Mesothelial cell of epicardium (in vitro differentiated cells): ENCODE measurements around the gene RPS2. TPM values are rescaled to one million over a fixed set of nuclear protein-coding genes. Genes with fewer than 3 reads are reported as not detected.
A peak's percentile ranks its signal among the peaks of the same experiment; 100 is the strongest.

Source experiments
- DNase-seq, 2 experiments: peaks; one replicate each; pipeline ENCODE4 v3.0.0; 2021; ENCODE audit warnings: low spot score in 2 of 2; ENCODE audit not compliant: unreplicated experiment in 2 of 2
- H3K27ac Mint-ChIP-seq: 2 replicates; pipeline ENCODE4 v1.8.0; 2021; ENCODE audit warnings: mixed read lengths
- H3K27me3 Mint-ChIP-seq: 2 replicates; pipeline ENCODE4 v1.8.0; 2021; ENCODE audit warnings: low read depth, mixed read lengths
- H3K36me3 Mint-ChIP-seq: 2 replicates; pipeline ENCODE4 v1.8.0; 2021; ENCODE audit warnings: mixed read lengths
- H3K4me1 Mint-ChIP-seq: 2 replicates; pipeline ENCODE4 v1.8.0; 2021; ENCODE audit warnings: mixed read lengths
- H3K4me3 Mint-ChIP-seq: 2 replicates; pipeline ENCODE4 v1.8.0; 2021; ENCODE audit warnings: mild to moderate bottlenecking, moderate library complexity, mixed read lengths
- H3K9me3 Mint-ChIP-seq: 2 replicates; pipeline ENCODE4 v1.8.0; 2021; ENCODE audit warnings: mixed read lengths
- total RNA-seq: library from RNA; stranded (reverse); gene quantifications from 3 replicates; pipeline ENCODE4 v1.2.1, GENCODE V29; 2021
- TF ChIP-seq, protein P1 (sequence below): fragments of 200-600 bp; sonication (generic); IDR thresholded peaks from one replicate; pipeline ENCODE4 v1.5.0; 2021; ENCODE audit warnings: antibody characterized with exemption; ENCODE audit not compliant: unreplicated experiment

Gene RPS2
- total RNA-seq, 1 donor from 2014 or later, result 2,265 TPM

DNA sequence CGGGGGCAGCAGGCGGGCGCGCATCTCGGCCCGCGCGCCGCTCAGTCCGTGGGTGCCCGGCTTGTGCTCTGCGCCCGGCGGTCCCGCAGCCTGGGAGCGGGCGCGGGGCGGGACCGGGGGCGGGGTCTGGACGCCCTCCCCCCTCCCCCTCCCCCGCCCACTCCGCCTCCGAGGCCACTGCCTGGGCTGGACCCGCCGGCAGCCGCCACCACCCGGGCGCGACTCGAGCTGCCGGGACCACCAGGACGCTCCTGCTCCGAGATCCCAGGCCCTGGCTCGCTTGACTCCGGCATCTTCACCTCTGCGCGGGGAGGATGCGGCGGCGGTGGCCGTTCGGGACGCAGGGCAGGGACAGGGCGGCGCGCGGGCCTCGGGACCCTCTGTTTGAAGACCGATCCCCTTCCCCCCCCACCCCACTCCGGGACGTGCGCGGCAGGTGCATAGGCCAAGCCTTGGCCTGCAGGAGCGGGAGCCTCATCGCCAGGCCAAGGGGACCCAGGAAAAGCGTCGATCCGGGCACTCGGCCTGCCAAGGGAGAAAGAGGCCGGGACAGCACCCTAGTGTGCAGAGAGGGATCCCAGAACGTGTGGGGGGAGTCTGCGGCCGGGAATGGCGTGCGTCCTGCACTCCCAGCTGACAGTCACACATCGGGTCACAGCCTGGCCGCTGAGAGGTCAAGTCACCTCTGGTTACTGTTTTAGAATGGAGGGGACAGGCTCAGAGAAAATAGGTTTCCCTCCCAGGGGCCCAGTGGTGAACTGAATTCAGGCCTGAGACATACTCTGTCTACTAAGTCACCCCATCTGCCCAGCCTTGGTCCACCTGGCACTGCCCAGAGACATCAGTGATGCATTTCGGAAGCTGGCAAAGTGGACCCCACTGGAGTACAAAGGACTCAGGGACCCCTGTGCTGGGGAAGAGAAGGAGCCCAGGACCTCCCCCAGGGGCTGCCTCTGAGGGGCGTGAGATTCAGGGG, 46.0 kb downstream of the RPS2 start, which contains the start of gene HS3ST6:
Gene HS3ST6 (minus strand): TSS at position 65 of the 976 bp plus-strand sequence. CDS start 92 bp downstream, outside the sequence.
- H3K4me1 Mint-ChIP-seq, result peaks cover 15% of the 10 kb centered on the region
- H3K27me3 Mint-ChIP-seq, result peaks cover 90% of the 10 kb centered on the region
- no peak for DNase-seq
- no peaks in the 10 kb centered on the region for H3K36me3 Mint-ChIP-seq
- TF ChIP-seq, protein P1, sequence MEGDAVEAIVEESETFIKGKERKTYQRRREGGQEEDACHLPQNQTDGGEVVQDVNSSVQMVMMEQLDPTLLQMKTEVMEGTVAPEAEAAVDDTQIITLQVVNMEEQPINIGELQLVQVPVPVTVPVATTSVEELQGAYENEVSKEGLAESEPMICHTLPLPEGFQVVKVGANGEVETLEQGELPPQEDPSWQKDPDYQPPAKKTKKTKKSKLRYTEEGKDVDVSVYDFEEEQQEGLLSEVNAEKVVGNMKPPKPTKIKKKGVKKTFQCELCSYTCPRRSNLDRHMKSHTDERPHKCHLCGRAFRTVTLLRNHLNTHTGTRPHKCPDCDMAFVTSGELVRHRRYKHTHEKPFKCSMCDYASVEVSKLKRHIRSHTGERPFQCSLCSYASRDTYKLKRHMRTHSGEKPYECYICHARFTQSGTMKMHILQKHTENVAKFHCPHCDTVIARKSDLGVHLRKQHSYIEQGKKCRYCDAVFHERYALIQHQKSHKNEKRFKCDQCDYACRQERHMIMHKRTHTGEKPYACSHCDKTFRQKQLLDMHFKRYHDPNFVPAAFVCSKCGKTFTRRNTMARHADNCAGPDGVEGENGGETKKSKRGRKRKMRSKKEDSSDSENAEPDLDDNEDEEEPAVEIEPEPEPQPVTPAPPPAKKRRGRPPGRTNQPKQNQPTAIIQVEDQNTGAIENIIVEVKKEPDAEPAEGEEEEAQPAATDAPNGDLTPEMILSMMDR, result no peak
- no peaks in the 10 kb centered on the region for H3K9me3 Mint-ChIP-seq
- peak within 1 kb of the TSS; percentile 15 for H3K4me3 Mint-ChIP-seq
- no peak within 1 kb of the TSS for H3K27ac Mint-ChIP-seq

DNA sequence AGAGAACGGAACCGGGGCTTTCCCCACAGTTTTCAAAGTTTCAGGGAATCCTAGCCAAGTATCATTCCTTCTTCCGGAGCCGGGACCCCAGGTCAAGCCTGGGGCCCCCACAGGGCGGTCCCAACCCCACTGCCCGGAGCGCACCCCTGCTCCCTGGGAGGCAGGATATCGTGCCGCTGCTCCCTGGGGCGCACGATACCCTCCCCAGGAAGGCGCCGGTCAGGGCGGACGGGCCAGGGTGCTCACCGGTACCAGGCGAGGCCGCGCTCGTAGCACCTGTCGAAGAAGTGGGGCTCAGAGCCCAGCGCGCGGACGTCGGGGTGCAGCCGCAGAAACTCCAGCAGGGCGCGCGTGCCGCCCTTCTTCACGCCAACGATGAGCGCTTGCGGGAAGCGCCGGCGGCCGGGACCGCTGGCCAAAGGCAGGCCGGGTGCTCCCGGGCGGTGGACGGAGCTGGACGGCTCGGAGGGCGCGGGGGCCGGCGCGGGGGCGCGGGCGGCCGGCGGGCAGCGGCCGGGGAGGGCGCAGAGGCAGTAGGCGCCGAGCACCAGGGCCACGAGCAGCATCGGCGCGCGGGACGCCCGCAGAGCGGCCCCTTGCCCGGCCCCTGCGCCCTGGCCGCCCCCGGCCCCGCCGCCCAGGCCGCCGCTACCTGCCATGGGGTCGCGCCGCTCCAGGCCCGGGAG, 46.8 kb downstream of the RPS2 start:
- DNase-seq, result no peak
- Mint-ChIP-seq H3K27me3 (peaks cover 83% of the 10 kb centered on the region), H3K27ac (no peak overlapping the region), H3K4me3 (no peak overlapping the region), H3K4me1 (peaks cover 8% of the 10 kb centered on the region), H3K9me3 (no peaks in the 10 kb centered on the region), H3K36me3 (no peaks in the 10 kb centered on the region)
- TF ChIP-seq, protein P1, result no peak

DNA sequence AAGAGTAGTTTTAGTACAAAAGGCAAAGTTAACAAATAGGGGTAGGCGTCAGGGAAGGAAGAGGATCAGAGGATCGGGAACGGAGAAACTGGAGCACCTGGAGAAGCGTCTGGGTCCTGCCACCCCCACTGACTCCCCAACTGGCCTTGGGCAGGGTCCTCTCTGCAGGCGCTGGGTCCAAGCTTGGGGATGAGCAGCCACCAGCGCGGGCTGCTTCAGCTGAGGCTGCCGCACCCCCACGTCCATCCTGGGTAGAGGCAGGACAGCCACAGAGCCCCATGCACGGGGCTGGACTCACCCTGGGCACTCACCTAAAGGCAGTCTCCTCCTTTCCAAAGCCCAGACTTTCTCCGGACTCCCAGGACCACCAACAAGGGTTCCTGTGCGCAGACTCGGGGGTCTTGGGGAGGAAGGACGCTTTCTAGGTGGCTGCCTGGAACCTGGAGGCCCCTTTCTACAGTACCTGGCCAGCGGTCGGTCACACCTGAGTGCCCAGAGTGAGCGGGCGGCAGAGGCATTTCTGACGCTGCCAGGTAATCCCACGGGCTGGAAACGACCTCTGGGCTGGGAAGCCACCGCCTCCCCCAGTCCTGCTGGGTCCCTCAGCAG, 47.5 kb downstream of the RPS2 start:
- TF ChIP-seq, protein P1, result no peak
- H3K4me3 Mint-ChIP-seq, result no peak overlapping the region

DNA sequence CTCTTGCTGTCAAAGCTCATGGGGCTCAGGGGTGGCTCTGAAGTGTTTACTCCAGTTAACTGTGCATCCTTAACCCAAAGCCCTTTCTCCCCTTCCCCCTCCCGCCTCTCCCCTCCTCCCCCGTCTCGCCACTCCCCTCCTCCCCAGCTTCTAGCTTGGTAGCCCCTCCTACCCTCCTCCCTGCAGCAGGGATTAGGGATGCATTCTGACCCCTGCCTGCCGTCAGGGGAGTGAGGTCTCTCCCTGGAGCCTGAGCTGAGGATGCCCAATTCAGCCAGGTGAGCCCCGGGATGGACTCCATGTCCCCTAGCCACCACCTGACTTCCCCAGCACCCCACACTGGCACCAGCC, 48.0 kb downstream of the RPS2 start:
- H3K27ac Mint-ChIP-seq, result no peak overlapping the region
- no peak overlapping the region for H3K4me3 Mint-ChIP-seq
- DNase-seq, result no peak
- TF ChIP-seq, protein P1, result no peak
- H3K9me3 Mint-ChIP-seq, result no peaks in the 10 kb centered on the region
- H3K36me3 Mint-ChIP-seq, result no peaks in the 10 kb centered on the region
- H3K4me1 Mint-ChIP-seq, result peaks cover 6% of the 10 kb centered on the region
- H3K27me3 Mint-ChIP-seq, result peaks cover 73% of the 10 kb centered on the region

More for the DNA sequence above, 47.5 kb downstream of the RPS2 start:
- Mint-ChIP-seq H3K27me3 (peaks cover 78% of the 10 kb centered on the region), H3K27ac (no peak overlapping the region), H3K36me3 (no peaks in the 10 kb centered on the region), H3K9me3 (no peaks in the 10 kb centered on the region), H3K4me1 (peaks cover 6% of the 10 kb centered on the region)
- no peak for DNase-seq

GRCh38 chr16:1915732-1916639, 48.6 kb downstream of the RPS2 start:
- H3K27ac Mint-ChIP-seq, result no peak overlapping the region
- H3K27me3 Mint-ChIP-seq, result peaks cover 67% of the 10 kb centered on the region
- no peak overlapping the region for H3K4me3 Mint-ChIP-seq
- no peaks in the 10 kb centered on the region for H3K36me3 Mint-ChIP-seq
- no peak for DNase-seq
- no peaks in the 10 kb centered on the region for H3K9me3 Mint-ChIP-seq
- TF ChIP-seq, protein P1, result no peak
- H3K4me1 Mint-ChIP-seq, result peaks cover 6% of the 10 kb centered on the region
